GM18499 (cell line): ENCODE data around the gene TTLL7.

Source experiments
- ATAC-seq: cut with Tn5 transposase; IDR thresholded peaks from one replicate; pipeline ENCODE4 v1.9.1; 2021; ENCODE audit warnings: moderate number of reproducible peaks; ENCODE audit not compliant: insufficient read depth, unreplicated experiment

TTLL7 gene, protein sequence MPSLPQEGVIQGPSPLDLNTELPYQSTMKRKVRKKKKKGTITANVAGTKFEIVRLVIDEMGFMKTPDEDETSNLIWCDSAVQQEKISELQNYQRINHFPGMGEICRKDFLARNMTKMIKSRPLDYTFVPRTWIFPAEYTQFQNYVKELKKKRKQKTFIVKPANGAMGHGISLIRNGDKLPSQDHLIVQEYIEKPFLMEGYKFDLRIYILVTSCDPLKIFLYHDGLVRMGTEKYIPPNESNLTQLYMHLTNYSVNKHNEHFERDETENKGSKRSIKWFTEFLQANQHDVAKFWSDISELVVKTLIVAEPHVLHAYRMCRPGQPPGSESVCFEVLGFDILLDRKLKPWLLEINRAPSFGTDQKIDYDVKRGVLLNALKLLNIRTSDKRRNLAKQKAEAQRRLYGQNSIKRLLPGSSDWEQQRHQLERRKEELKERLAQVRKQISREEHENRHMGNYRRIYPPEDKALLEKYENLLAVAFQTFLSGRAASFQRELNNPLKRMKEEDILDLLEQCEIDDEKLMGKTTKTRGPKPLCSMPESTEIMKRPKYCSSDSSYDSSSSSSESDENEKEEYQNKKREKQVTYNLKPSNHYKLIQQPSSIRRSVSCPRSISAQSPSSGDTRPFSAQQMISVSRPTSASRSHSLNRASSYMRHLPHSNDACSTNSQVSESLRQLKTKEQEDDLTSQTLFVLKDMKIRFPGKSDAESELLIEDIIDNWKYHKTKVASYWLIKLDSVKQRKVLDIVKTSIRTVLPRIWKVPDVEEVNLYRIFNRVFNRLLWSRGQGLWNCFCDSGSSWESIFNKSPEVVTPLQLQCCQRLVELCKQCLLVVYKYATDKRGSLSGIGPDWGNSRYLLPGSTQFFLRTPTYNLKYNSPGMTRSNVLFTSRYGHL

DNA sequence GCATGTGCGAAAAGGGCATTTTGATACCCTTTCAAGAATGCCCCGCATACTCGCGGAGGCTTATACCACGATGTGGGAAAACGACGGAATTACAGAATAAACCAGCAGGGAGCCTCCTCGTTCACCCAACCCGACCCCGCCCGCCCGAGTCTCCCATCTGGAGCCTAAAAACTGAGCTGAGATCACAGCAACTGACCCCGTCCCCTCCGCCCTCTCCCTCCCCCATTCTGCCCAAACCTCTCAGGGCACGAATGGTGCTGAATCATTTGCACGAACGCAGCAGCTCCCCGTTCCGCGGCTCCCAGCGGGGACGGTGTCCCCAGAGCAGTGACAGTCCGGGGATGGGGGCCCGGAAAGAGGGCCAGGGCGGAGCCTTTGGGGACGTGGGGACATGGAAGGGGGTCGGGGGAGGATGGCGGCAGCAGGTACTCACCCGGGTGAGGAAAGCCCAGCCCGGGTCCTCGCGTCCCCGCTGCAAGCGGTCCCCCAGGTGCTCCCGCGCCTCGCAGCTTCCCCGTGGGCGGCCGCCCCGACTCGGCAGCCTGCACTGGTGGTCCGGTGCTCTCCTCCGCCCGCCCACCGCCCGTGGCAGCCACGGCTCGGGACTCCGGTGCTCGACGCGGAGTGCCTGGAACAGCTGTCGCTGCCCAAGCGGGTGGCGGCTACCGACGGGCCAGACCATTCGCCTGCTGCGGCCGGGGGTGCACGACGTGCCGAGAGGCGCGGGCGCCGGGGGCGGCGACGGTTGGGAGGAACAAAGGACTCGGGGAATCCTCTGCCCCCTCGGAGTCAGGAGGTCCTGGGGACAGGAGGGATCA lies at the start of gene TTLL7:
Gene TTLL7 (minus strand): TSS at position 635 of the 818 bp plus-strand sequence. CDS start 46,921 bp downstream, outside the sequence.
- ATAC-seq = peak; percentile 62

DNA sequence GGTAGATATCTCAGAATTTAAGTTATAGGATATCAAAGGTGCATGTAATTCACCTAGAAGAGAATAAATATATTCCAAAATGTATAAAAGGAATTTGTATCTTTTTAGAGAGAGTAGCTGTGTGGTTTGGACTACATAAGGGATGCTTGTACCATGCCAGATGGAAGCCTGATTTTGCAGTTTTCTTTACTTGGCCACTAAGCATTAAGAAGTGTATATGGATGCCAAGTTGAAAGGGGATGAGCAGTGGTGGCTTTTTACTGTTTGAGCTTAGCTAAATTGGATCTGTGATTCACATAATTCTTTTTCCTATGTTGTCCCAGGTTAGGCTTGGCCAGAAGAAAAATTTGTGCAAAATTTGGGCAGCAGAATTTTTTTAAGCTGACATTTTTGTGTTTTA lies 43.5 kb upstream of the TTLL7 start:
- no peak for ATAC-seq

DNA sequence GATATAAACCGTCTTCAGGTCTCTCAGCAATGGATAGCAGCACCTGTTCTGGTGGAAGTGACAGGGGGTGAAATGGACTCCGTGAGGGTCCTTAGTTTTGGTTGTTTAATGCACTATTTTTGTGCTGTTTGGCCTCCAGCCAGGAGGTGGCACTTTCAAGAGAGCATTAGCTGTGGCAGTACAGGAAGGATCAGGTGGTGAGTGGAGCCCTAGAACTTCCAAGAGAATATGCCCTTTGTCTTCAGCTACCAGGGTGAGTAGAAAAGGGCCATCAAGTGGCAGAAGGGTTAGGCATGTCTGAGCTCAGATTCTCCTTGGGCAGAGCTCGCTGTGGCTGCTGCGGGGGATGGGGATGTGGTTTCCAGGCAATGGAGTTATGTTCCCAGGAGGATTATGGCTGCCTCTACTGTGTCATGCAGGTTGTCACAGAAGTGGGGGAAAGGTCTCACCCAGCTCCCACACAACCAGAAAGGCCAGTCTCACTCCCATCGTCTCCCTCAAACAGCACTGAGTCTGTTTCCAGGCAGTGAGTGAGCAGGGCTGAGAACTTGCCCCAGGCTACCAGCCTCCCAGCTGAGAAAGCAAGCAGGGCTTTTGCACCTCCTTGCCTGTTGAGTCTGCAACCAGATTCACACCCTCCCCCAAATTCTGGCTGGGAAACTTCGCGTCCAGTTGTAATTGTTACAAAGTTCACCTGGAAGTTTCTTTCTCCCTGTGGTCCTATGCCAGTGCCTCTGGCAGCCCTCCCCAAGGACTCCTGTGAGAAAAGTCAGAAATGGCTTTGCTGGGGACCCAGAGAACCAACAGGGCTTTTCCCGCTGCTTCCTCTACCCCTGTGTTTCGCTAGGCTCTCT lies 39.1 kb upstream of the TTLL7 start:
- no peak for ATAC-seq

DNA sequence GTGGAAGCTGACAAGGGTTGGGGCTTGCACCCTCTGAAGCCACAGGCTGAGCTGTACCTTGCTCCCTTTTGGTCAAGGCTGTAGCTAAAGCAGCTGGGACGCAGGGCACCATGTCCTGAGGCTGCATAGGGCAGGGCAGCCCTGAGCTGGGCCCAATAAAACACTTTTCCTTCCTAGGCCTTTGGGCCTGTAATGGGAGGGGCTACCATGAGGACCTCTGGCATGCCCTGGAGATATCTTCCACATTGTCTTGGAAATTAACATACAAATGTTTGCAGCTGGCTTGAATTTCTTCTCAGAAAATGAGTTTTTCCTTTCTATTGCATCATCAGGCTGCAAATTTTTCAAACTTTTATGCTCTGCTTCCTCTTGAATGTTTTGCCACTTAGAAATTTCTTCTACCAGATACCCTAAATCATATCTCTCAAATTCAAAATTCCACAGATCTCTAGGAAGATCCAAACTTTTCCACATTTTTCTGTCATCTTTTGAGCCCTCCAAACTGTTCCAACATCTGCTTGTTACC lies 32.9 kb upstream of the TTLL7 start:
- no peak for ATAC-seq

DNA sequence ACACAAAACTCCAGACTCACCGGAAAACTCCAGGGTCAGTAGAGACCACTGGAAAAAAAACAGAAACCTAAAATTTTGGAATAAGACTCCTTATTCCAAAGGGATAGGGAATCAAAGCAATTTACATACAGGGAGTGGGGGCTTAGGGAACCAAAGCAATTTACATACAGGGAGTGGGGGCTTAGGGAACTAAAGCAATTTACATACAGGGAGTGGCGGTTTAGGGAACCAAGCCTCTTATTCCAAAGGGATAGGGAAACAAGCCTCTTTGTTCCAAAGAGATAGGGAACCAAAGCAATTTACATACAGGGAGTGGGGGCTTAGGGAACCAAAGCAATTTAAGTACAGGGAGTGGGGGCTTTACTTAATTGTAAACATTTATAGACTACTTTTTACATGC lies 28.4 kb upstream of the TTLL7 start:
- ATAC-seq = no peak

DNA sequence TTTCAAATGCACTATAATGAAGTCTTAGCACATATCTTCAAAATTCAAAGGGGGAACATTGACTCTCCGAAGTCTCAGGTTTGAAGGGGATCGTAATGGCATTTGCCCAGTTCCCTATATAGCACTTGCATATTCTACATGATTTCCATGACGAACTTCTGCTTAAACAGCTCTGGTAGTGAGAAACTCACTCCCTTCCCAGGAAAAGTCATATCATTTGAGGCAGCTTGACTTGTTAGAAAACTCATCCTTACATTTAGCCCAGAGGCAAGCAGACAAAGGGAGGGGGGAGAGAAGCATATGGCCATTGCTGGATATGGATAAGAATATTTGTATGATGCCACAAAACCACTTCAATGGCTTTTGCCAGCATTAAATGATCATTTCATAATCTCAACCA lies 27.0 kb upstream of the TTLL7 start:
- ATAC-seq = no peak

DNA sequence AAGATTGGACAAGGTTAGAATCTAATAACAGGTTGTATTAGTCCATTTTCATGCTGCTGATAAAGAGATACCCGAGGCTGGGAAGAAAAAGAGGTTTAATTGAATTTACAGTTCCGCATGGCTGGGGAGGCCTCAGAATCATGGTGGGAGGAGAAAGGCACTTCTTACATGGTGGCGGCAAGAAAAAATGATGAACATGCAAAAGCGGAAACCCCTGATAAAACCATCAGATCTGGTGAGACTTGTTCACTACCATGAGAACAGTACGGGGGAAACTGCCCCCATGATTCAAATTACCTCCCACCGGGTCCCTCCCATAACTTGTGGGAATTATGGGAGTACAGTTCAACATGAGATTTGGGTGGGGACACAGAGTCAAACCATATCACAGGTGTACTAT lies 22.9 kb upstream of the TTLL7 start:
- ATAC-seq = no peak

DNA sequence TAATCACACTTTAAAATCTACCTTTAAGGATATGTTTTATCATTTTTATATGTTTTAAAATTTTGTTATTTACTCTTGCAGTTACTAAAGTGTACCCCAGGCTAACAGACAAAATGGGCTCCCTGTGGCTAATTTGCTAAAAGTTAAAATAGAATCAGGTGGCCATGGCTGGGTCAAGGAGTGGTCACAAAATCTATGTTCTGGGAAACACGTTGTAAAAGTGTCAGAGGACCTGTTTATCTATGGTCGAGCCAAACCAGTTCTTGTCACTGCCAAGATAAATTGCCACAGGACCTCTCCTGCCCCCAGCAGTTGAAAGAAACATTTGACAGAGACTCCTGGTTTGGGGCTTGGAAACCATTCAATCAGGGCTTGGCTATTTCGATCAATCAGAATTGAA lies 21.2 kb upstream of the TTLL7 start:
- no peak for ATAC-seq

DNA sequence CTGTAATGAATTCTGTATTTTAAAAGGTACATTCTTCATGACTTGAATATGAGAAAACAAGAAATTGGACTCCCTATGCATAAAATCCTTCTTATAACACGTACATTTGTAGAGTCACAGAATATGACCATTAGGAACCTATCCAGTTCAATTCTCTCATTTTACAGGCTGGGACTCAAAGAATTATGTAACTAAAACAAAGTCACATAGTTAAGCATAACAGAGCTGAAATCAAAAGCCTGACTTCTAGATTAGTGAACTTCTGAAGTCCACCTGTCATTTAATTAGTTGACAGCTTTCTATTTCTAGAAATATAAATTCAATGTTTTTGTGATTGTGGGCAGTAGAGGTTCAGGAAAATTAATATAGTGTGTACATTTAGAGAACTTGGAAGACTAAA lies 20.3 kb upstream of the TTLL7 start:
- no peak for ATAC-seq

DNA sequence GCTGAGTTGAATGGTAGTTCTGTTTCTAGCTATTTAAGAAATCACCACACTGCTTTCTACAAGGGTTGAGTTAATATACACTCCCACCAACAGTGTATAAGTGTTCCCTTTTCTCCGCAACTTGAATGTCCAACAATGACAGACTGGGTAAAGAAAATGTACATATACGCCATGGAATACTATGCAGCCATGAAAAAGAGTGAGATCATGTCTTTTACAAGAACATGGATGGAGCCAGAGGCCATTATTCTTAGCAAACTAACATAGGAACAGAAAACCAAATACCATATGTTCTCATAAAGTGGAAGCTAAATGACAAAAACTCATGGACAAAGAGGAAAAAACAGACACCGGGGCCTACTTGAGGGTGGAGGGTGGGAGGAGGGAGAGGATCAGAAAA lies 14.8 kb upstream of the TTLL7 start:
- no peak for ATAC-seq

DNA sequence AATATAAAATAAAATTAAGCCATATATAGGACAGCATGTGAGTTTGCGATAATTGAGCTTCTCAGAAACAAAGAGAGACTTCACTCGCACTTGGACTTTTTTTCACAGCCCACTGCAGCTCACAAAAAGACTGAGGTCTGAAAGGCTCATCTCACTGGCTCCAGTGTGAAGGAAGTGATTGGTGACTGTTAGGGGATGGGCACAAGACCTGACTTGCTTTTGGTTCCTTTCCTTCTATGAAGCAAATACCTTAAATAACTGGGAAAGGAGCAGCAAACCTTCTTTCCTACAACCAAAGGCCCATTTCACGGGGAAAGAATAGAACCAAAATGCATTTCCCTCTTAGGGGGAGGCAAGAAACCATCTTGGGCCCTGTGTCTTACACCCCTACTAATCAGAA lies 13.1 kb upstream of the TTLL7 start:
- ATAC-seq = no peak

DNA sequence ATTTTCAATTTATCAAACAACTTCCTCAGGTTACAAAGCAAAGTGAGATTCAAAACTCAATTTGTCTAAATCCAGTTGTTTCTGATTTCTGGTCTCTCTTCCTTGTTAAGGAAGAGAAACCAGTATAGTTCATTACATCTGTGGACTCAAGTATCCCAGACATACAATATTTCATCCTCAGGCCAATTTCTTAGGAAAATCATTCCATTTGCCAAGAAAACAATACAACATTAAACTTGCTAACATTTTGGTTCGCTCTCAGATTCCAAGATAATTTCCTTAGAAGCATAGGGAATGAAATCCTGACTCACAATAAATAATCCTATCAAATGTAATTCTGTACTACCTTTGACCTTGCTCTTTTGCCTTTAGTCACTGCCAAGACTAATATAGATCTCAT lies 11.2 kb upstream of the TTLL7 start:
- no peak for ATAC-seq

DNA sequence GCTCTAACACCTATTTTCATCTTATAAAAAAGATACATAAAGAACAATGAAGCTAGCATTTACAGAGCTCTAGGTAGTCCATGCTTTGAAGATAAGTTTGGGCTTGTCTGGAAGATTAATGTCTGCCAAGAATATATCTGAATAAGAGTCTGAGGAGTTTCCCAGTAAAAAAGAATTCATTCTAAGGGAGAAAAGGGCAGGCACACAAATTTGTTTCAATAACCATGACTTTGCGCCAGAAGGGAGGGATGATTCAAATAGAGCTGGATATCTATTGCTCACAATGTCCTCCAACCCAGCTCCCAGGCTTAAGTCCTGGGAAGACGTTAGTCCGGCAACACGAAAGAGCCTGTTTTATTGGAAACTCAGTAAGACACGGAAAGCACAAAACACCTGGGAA lies 9.7 kb upstream of the TTLL7 start:
- ATAC-seq = no peak

DNA sequence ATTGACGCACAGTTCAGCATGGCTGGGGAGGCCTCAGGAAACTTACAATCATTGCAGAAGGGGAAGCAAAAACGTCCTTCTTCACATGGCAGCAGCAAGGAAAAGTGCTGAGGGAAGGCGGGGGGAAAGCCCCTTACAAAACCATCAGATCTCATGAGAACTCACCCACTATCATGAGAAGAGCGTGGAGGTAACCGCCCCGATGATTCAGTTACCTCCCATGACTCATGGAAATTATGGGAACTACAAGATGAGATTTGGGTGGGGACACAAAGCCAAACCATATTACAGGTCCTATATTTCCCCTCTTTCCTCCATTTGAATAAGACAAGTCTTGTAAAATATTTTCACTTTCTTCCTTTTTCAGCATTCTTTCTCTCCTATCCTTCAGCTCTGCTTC lies 7.7 kb upstream of the TTLL7 start:
- ATAC-seq = no peak

DNA sequence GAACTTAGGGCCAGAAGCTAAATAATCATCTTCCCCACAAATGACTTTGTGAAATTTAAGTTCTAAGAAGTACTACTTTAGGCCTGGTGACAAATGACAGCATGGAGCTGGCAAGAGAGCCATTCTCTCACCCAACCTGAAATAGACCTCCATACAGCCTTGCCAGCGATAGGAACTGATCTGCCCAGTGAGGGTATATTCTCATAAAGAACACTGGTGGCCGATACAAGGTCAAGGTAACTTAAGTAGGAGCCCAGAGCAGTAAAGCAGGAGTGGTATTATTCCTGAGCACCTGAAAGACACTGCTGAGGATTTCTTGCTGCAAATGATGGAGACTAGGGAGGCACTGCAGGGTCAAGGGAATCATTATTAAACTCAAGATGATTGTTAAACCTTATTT lies 2.6 kb upstream of the TTLL7 start:
- ATAC-seq = no peak

DNA sequence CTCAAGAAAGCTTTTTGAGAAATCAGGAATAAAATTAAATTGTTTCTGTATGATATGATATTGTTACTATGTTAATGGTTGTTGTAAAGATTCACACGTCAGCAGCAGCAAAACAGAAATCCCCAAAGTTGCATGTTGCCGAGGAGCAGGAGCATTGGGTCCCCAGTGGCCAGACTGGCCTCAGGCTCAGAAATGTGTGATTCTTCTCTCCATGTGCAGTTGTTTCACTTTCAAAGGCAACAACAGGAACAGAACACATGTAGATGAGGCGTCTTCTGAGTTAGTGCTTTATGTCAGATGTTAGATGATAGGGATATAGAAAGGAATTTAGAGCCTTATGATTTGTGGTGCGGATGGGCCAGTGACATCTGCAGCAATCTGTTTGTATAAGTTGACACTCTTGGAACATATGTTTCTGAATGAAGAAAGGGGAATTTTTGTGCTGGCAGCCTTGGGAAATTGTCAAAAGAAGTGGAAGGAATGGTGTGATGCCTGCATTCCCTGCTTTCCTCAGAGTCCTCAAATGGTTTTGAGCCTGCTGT lies 2.1 kb upstream of the TTLL7 start:
- ATAC-seq = no peak

DNA sequence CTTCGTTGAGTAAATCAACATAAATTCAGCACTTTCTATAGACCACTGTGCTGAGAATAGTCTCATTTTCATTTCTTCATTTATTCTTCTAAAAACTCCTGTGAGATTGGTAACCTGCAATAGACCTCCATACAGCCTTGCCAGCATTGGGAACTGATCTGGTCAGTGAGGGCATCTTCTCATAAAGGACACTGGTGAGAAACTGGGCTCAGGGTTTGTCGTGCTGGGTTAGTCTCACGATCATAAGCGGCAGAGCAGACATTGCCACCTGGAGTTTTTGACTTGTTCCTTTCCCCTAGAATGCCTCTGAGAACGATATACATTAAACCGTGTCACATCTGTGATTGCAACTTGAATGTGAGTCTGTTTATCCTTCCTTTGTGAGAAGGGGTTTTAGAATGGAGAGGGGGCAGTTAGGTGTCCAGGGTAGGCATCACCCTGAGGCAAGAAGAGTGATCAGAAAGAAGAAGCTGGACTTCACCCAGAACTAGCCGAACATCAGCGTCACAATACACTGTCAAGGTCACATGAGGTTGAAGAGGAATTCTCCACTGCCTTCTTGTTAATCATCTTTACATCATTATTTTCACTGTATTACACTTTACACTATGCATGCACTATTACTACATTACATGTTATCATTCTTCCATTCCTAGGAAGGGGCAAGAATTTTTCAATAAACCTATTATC lies 1.4 kb upstream of the TTLL7 start:
- ATAC-seq = no peak

DNA sequence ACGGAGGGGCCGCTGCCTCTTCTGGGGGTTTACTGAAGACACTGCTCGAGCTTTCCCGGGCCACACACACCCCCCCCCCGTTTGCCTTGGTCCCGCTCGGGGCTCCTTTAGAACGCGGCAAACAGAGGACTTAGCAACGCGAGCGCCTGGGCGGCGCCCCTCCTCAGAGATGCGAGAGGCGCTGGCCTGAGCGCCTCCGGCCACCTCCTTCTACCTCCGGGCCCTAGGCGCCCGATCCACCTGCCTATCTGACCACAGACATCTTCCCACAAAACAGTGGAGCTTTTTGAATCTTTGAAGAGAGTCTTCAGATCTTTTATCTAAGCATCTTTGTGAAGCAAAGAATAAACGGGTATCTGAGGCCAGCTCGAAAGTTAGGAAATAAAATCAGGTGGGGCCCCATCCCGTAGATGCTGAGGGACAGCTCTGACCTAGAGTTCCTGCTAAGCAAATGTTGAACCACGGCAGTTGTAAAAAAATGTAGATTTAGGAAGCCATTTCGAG lies 436 bp upstream of the TTLL7 start:
- ATAC-seq = peak; percentile 76

DNA sequence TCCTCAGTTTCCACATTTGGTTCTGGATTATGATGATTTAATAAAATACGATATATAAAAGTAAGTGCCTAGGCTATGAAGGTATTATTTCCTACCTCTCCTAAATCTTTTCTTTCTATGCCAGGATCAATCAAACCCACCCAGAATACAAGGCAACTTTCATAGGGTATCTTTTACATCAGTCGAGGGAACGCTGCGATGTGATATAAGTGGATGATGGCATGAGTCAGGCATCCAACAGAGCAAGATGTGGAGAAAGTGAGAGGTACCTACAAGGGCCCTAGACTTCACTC lies 781 bp downstream of the TTLL7 start:
- no peak for ATAC-seq
